Small intestine (tissue), 7 donors: ENCODE data around the gene MIF. TPM values are rescaled to one million over a fixed set of nuclear protein-coding genes. Genes with fewer than 3 reads are reported as not detected.

ENCODE experiments used
- DNase-seq, 2 donors: peaks; one replicate each; pipeline versions ENCODE4 v3.0.0 to v3.0.0-alpha.2; 2013
- FAIRE-seq: peaks from 2 replicates; lab custom pipeline; 2012; peaks lifted over from hg19 to GRCh38; lab: Jason Lieb, UNC
- H3K27ac ChIP-seq, 3 donors: one replicate each; pipeline ENCODE4 v1.5.1; 2013; ENCODE audit warnings: low read length in 2 of 3, mild to moderate bottlenecking in 2 of 3, control low read depth in 1 of 3, inconsistent platforms in 1 of 3, low read depth in 1 of 3, moderate library complexity in 1 of 3
- H3K27me3 ChIP-seq, 3 donors: one replicate each; pipeline ENCODE4 v1.6.1; 2013; ENCODE audit warnings: low read length in 3 of 3, inconsistent platforms in 1 of 3; ENCODE audit not compliant: control insufficient read depth in 3 of 3, insufficient read depth in 3 of 3
- H3K36me3 ChIP-seq, 3 donors: one replicate each; pipeline ENCODE4 v1.6.1; 2013; ENCODE audit warnings: low read length in 3 of 3, inconsistent platforms in 1 of 3, low read depth in 1 of 3, mild to moderate bottlenecking in 1 of 3, moderate library complexity in 1 of 3; ENCODE audit not compliant: control insufficient read depth in 3 of 3, insufficient read depth in 2 of 3
- H3K4me1 ChIP-seq, 3 donors: one replicate each; pipeline ENCODE4 v1.6.1; 2013; ENCODE audit warnings: low read length in 2 of 3, inconsistent platforms in 1 of 3, low read depth in 1 of 3, mild to moderate bottlenecking in 1 of 3, moderate library complexity in 1 of 3; ENCODE audit not compliant: control insufficient read depth in 3 of 3, insufficient read depth in 2 of 3
- H3K4me3 ChIP-seq, 3 donors: one replicate each; pipeline ENCODE4 v1.5.1; 2013; ENCODE audit warnings: low read length in 3 of 3, control low read depth in 1 of 3, inconsistent platforms in 1 of 3, low read depth in 1 of 3, mild to moderate bottlenecking in 1 of 3, moderate library complexity in 1 of 3
- H3K9me3 ChIP-seq, 2 donors: one replicate each; pipeline ENCODE4 v1.6.1; 2013; ENCODE audit warnings: low read depth in 1 of 2, low read length in 1 of 2; ENCODE audit not compliant: control insufficient read depth in 2 of 2, insufficient read depth in 1 of 2
- WGBS, 3 donors: extraction: QIAGEN DNeasy Blood & Tissue Kit; methylation state at CpG; one replicate each; pipeline ENCODE4 v1.1.7; 2013; 5-methylcytosine and 5-hydroxymethylcytosine counted together
- polyA plus RNA-seq, 4 donors: library from polyadenylated mRNA; stranded (reverse) in 3 of 4; unstranded in 1 of 4; fragments of 200-250 nt in 3 of 4; fragments of 120-200 nt in 1 of 4; gene quantifications; one replicate each; pipeline versions ENCODE4 v1.2.1 to v1.2.3, GENCODE V29; 2013
- donor health status: healthy with polysubstance abuse.
- donor health status: control.
- donor health status: control.
- donor health status: Bipolar disorder and iron deficiency.
- donor health status: healthy.

Gene MIF
- polyA plus RNA-seq, 4 donors = 335 to 743 (median 449) TPM

DNA sequence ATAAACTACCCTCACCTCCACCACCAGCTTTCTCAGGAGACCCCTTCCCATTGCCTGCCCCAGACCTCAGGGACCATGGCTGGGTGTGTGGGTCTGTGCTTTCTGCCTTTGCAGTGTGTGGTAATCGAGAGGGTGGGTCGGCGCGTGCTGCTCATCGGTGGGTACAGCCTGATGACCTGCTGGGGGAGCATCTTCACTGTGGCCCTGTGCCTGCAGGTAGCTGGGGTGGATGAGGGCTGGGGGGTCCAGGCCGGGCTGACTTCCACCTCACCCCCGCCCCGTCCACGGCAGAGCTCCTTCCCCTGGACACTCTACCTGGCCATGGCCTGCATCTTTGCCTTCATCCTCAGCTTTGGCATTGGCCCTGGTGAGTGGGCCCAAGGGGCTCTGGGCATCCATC lies 10.5 kb upstream of the MIF start:
- Histone ChIP-seq H3K9me3 (no peaks in the 10 kb centered on the region), H3K27me3 (no peaks in the 10 kb centered on the region), H3K4me1 (no peaks in the 10 kb centered on the region), H3K4me3 (no peak overlapping the region), H3K36me3 (peaks cover 0 to 27% (median 0%) of the 10 kb centered on the region in 3 donors), H3K27ac (no peak overlapping the region)
- WGBS, 3 donors = 92 to 99% (median 97%) methylated on average over 9 of the region's 9 CpGs
- FAIRE-seq (no peak), DNase-seq (no peak)

DNA sequence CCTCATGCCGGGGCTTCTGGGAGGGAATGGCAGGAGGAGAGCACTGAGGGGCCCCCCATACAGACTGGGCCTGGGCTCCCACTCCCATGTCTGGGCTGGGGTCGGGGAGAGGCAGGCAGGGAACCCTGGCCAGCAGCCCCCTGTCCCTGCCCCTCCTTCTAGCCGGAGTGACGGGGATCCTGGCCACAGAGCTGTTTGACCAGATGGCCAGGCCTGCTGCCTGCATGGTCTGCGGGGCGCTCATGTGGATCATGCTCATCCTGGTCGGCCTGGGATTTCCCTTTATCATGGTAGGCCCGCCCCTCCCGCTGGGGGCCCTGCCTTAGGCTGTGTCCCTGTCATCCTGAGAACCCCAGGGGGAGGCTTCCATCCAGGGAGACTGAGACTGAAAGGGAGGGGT lies 10.0 kb upstream of the MIF start:
- H3K4me1 ChIP-seq = no peaks in the 10 kb centered on the region
- FAIRE-seq (no peak), DNase-seq (no peak)
- no peaks in the 10 kb centered on the region for H3K9me3 ChIP-seq
- no peak overlapping the region for H3K4me3 ChIP-seq
- no peaks in the 10 kb centered on the region for H3K27me3 ChIP-seq
- no peak overlapping the region for H3K27ac ChIP-seq
- H3K36me3 ChIP-seq = peaks cover 0 to 24% (median 0%) of the 10 kb centered on the region in 3 donors
- WGBS, 3 donors = 92 to 99% (median 92%) methylated on average over 7 to 9 of the region's 9 CpGs

DNA sequence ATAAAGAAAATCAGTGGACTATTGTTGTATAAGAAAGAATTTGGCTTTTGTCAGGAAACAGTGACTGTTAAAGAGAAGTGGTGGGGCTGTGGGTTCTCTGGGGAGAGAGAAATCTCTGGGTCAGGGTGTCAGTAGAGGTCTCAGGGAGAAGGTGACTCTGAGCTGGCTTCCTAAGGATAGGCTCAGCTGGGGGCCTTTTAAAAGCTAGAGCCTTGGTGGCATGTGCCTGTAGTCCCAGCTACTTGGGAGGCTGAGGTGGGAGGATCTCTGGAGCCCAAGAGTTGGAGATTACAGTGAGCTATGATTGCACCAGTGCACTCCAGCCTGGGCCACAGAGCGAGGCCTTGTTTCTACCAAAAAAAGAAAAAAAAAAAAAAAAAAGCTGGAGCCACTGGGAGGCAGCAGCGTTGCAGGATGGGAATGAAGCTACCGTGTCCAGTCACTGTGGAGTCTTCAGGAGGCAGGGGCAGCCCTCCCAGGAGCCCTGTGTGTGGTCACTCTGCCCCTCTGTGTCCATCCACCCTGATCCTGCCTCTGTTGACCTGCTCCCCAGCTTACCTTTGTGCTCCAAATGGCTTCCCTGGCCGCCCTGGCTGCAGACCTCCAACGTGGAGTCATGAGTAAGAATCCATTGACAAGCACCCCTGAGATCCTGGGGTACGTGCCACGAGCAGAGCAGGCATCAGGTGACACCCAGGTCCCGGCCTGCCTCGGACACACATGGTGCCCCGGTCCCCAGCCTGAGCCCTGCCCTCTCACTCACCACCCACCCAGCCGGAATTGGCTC lies 5.4 kb upstream of the MIF start:
- Histone ChIP-seq H3K9me3 (peaks cover 0 to 7% of the 10 kb centered on the region in 2 donors), H3K4me3 (no peak overlapping the region), H3K36me3 (peaks cover 0 to 7% (median 0%) of the 10 kb centered on the region in 3 donors), H3K27ac (peak overlapping the region in 1 of 3 donors; percentile 8), H3K27me3 (no peaks in the 10 kb centered on the region), H3K4me1 (peaks cover 0 to 10% (median 3%) of the 10 kb centered on the region in 3 donors)
- FAIRE-seq = no peak
- 70 to 79% (median 75%) methylated on average over 11 of the region's 11 CpGs for WGBS, 3 donors
- peak in 1 of 2 donors; percentile 39 for DNase-seq

- H3K9me3 ChIP-seq = peaks cover 0 to 7% of the 10 kb centered on the region in 2 donors
- H3K27ac ChIP-seq = no peak overlapping the region
- DNase-seq (no peak), FAIRE-seq (no peak)
- H3K4me3 ChIP-seq = no peak overlapping the region
- peaks cover 0 to under 1% (median 0%) of the 10 kb centered on the region in 3 donors for H3K36me3 ChIP-seq
- peaks cover 0 to 11% (median 3%) of the 10 kb centered on the region in 3 donors for H3K4me1 ChIP-seq
- no peaks in the 10 kb centered on the region for H3K27me3 ChIP-seq
- 46 to 58% (median 53%) methylated on average over 5 of the region's 5 CpGs for WGBS, 3 donors
Measured at GRCh38 chr22:23889620-23890019, 4.6 kb upstream of the MIF start.

DNA sequence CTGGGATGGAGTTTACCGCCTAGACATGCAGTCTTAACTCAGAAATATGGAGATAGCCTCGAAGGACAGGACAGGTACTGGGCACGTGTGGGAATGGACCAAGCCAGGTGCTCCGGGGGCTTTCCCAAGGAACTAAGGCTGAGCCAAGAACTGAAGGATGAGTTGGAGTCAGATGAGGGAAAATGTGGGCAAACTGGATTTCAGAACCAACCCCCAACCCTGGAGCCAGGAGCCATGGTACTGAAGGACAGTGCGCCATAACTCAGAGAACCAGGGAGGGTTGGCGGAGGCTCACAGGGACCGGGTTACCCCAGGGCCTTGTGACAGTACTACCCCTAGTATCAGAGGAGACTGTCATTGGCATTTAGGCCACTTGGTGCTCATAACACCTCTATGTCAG lies 2.5 kb upstream of the MIF start:
- peaks cover 3 to 25% (median 3%) of the 10 kb centered on the region in 3 donors for H3K4me1 ChIP-seq
- DNase-seq = no peak
- FAIRE-seq = no peak
- no peaks in the 10 kb centered on the region for H3K27me3 ChIP-seq
- H3K36me3 ChIP-seq = peaks cover 0 to 14% (median 0%) of the 10 kb centered on the region in 3 donors
- no peak overlapping the region for H3K27ac ChIP-seq
- WGBS, 3 donors = 80 to 90% (median 90%) methylated on average over 7 of the region's 7 CpGs
- H3K4me3 ChIP-seq = no peak overlapping the region
- H3K9me3 ChIP-seq = peaks cover 0 to 7% of the 10 kb centered on the region in 2 donors

GRCh38 chr22:23892130-23892529 lies 2.1 kb upstream of the MIF start:
- H3K36me3 ChIP-seq = peaks cover 0 to 18% (median 0%) of the 10 kb centered on the region in 3 donors
- no peak overlapping the region for H3K27ac ChIP-seq
- H3K4me1 ChIP-seq = peaks cover 3 to 29% (median 3%) of the 10 kb centered on the region in 3 donors
- DNase-seq (no peak), FAIRE-seq (no peak)
- H3K4me3 ChIP-seq = no peak overlapping the region
- peaks cover 0 to 7% of the 10 kb centered on the region in 2 donors for H3K9me3 ChIP-seq
- WGBS, 3 donors = 97 to 100% (median 98%) methylated on average over 2 of the region's 2 CpGs
- no peaks in the 10 kb centered on the region for H3K27me3 ChIP-seq

DNA sequence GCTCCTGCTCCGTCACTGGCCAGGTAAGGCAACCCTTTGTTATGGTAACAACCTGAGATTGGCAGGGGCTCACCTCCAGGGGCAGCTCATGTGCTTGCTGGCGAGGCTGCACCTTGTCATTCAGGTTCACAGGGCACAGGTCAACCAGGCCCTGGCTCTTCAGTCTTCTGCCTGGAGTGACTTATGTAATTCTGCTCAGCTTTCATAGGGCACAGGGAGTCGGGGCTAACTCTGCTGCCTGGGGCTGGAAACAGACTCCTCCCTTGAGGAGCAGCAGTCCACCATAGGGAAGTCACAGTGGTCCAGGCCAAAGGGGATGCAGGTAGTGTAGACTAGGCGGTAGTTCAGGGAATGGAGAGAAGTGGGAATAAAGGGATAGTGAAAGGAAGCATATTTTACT lies 1.5 kb upstream of the MIF start:
- Histone ChIP-seq H3K9me3 (peaks cover 0 to 7% of the 10 kb centered on the region in 2 donors), H3K27me3 (no peaks in the 10 kb centered on the region), H3K27ac (peak overlapping the region in 1 of 3 donors; percentile 99), H3K36me3 (peaks cover 0 to 24% (median 0%) of the 10 kb centered on the region in 3 donors), H3K4me1 (peaks cover 3 to 33% (median 3%) of the 10 kb centered on the region in 3 donors), H3K4me3 (no peak overlapping the region)
- DNase-seq (peak in 1 of 2 donors; percentile 42), FAIRE-seq (no peak)
- 63 to 89% (median 69%) methylated on average over 4 of the region's 4 CpGs for WGBS, 3 donors

DNA sequence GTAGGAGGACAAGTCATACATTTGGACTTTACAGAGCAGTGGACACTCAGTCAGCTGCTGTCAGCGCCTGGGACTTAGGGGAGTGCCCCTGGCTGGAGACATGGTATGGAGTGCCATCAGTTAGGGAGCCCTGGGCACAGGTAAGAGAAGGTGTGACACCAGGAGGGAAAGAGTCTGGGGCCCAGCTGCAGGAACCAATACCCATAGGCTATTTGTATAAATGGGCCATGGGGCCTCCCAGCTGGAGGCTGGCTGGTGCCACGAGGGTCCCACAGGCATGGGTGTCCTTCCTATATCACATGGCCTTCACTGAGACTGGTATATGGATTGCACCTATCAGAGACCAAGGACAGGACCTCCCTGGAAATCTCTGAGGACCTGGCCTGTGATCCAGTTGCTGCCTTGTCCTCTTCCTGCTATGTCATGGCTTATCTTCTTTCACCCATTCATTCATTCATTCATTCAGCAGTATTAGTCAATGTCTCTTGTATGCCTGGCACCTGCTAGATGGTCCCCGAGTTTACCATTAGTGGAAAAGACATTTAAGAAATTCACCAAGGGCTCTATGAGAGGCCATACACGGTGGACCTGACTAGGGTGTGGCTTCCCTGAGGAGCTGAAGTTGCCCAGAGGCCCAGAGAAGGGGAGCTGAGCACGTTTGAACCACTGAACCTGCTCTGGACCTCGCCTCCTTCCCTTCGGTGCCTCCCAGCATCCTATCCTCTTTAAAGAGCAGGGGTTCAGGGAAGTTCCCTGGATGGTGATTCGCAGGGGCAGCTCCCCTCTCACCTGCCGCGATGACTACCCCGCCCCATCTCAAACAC lies 850 bp upstream of the MIF start:
- FAIRE-seq = no peak
- Histone ChIP-seq H3K9me3 (peaks cover 0 to 7% of the 10 kb centered on the region in 2 donors), H3K4me3 (peak overlapping the region; percentile 3 to 94 (median 81)), H3K27me3 (no peaks in the 10 kb centered on the region), H3K36me3 (peaks cover 0 to 30% (median 0%) of the 10 kb centered on the region in 3 donors), H3K4me1 (peaks cover 3 to 40% (median 3%) of the 10 kb centered on the region in 3 donors), H3K27ac (peak overlapping the region; percentile 82 to 99 (median 96))
- WGBS, 3 donors = 16 to 28% (median 19%) methylated on average over 11 of the region's 11 CpGs
- DNase-seq = peak in 1 of 2 donors; percentile 89
